B cell (primary cell): ENCODE data around the gene COTL1.

Experiments used
- EZH2 ChIP-seq: IDR thresholded peaks from 2 replicates; pipeline ENCODE4 v1.6.1; 2012; ENCODE audit warnings: borderline replicate concordance, low read depth, mild to moderate bottlenecking, moderate library complexity, low read length; ENCODE audit not compliant: insufficient read depth, poor library complexity, severe bottlenecking
- TF ChIP-seq, protein P1 (sequence below): fragments of 200-600 bp; IDR thresholded peaks from one replicate; pipeline ENCODE4 v1.8.0; 2022; ENCODE audit warnings: antibody characterized with exemption, mild to moderate bottlenecking

DNA sequence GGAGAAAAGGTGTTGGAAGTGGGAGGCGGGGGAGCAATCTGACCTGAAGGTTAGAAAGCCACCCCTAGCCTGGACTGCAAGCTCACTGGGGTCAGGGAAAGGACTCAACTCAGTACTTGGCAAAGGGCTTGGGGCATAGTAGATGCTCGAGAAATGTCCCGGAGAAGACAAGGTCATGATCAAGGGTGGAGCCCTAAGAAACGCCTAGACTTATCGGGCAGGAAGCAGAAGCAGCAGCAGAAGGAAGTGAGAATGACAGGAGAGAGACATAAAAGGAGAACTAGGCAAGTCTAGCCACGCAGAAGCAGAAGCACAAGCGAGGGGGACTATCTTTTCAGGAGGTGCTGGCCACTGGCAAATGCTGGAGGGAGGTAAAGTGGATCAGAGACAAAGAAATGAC, 10.2 kb downstream of the COTL1 start:
- TF ChIP-seq, protein P1, sequence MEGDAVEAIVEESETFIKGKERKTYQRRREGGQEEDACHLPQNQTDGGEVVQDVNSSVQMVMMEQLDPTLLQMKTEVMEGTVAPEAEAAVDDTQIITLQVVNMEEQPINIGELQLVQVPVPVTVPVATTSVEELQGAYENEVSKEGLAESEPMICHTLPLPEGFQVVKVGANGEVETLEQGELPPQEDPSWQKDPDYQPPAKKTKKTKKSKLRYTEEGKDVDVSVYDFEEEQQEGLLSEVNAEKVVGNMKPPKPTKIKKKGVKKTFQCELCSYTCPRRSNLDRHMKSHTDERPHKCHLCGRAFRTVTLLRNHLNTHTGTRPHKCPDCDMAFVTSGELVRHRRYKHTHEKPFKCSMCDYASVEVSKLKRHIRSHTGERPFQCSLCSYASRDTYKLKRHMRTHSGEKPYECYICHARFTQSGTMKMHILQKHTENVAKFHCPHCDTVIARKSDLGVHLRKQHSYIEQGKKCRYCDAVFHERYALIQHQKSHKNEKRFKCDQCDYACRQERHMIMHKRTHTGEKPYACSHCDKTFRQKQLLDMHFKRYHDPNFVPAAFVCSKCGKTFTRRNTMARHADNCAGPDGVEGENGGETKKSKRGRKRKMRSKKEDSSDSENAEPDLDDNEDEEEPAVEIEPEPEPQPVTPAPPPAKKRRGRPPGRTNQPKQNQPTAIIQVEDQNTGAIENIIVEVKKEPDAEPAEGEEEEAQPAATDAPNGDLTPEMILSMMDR: no peak
- TF ChIP-seq EZH2: no peak
